GM21526 (cell line): ENCODE measurements around the gene MYO1C.
"Not testable (repeated sequence)": the region's sequence is repeated elsewhere in the genome, so short reads cannot be mapped to it uniquely, and the experiment has no call there.

Source experiments
- ATAC-seq: cut with Tn5 transposase; IDR thresholded peaks from one replicate; pipeline ENCODE4 v1.9.1; 2021; ENCODE audit warnings: moderate library complexity; ENCODE audit not compliant: unreplicated experiment, low FRiP score

Gene MYO1C

GRCh38 chr17:1492249-1493206 is at the start of gene MYO1C:
Gene MYO1C, minus strand, starts transcription at chr17:1492686. Its CDS starts 199 bp downstream, at chr17:1492487.
- no peak for ATAC-seq

GRCh38 chr17:1541367-1541904 is 49.0 kb upstream of the MYO1C start:
- no peak for ATAC-seq

GRCh38 chr17:1539811-1540210 is 47.3 kb upstream of the MYO1C start:
- no peak for ATAC-seq

- no peak for ATAC-seq
Measured at GRCh38 chr17:1535737-1536136, 43.3 kb upstream of the MYO1C start.

GRCh38 chr17:1533661-1534325 is 41.3 kb upstream of the MYO1C start:
- no peak for ATAC-seq

GRCh38 chr17:1532836-1533602 is 40.5 kb upstream of the MYO1C start:
- no peak for ATAC-seq

GRCh38 chr17:1529863-1530262 is 37.4 kb upstream of the MYO1C start:
- ATAC-seq = no peak

- ATAC-seq = not testable (repeated sequence)
Measured at GRCh38 chr17:1526876-1527275, 34.4 kb upstream of the MYO1C start.

- no peak for ATAC-seq
Measured at GRCh38 chr17:1522626-1523025, 30.1 kb upstream of the MYO1C start.

GRCh38 chr17:1521086-1521640 is 28.7 kb upstream of the MYO1C start:
- ATAC-seq = no peak

- no peak for ATAC-seq
Measured at GRCh38 chr17:1519678-1520077, 27.2 kb upstream of the MYO1C start.

GRCh38 chr17:1518410-1518809 is 25.9 kb upstream of the MYO1C start:
- no peak for ATAC-seq

GRCh38 chr17:1516388-1517161 is 24.1 kb upstream of the MYO1C start, which contains the start of gene INPP5K:
Gene INPP5K, minus strand, starts transcription at chr17:1516612. Its CDS starts 113 bp downstream, at chr17:1516499.
- ATAC-seq = peak; percentile 88

GRCh38 chr17:1515640-1516387 is 23.3 kb upstream of the MYO1C start:
- ATAC-seq = peak; percentile 25

- ATAC-seq = no peak
Measured at GRCh38 chr17:1512351-1512750, 19.9 kb upstream of the MYO1C start.

- no peak for ATAC-seq
Measured at GRCh38 chr17:1511756-1512321, 19.4 kb upstream of the MYO1C start.

GRCh38 chr17:1511290-1511689 is 18.8 kb upstream of the MYO1C start:
- ATAC-seq = no peak

GRCh38 chr17:1509290-1509881 is 16.9 kb upstream of the MYO1C start:
- no peak for ATAC-seq
